Measurements from ENCODE around the gene DLG1.
A peak's percentile ranks its signal among the peaks of the same experiment; 100 is the strongest.

The DLG1 gene

GRCh38 chr3:197311591-197311990, 13.2 kb upstream of the DLG1 start:
- H2AFZ ChIP-seq (ENCODE audit: low read length): no peak overlapping the region
- H3K9ac ChIP-seq (ENCODE audit: low read length): no peak overlapping the region
- H3K79me2 ChIP-seq (ENCODE audit: low read length): no peaks in the 10 kb centered on the region
- H3K9me3 ChIP-seq (replicated peaks; ENCODE audit: insufficient read depth, low read length): no peaks in the 10 kb centered on the region
- H3K27ac ChIP-seq (ENCODE audit: low read length): no peak overlapping the region
- no peak overlapping the region for H3K4me2 ChIP-seq (ENCODE audit: low read depth, low read length)
- H4K20me1 ChIP-seq (ENCODE audit: insufficient read depth, low read length): no peaks in the 10 kb centered on the region
- no peaks in the 10 kb centered on the region for H3K9me2 ChIP-seq (replicated peaks; ENCODE audit: insufficient read depth, low read length)
- TF ChIP-seq CTCF (IDR thresholded peaks at IDR 0.05; ENCODE audit: low read length) (no peak), EZH2phosphoT487 (IDR thresholded peaks at IDR 0.05; ENCODE audit: low read length) (no peak), EZH2 (optimal IDR thresholded peaks at IDR 0.05; ENCODE audit: low read depth, low read length) (no peak)
- peaks cover 11% of the 10 kb centered on the region for H3K4me1 ChIP-seq (ENCODE audit: low read length)
- H3K4me3 ChIP-seq (ENCODE audit: low read length): no peak overlapping the region
- no peak for DNase-seq
- H3K27me3 ChIP-seq (replicated peaks; ENCODE audit: insufficient read depth, low read length): no peaks in the 10 kb centered on the region
- no peaks in the 10 kb centered on the region for H3K36me3 ChIP-seq (replicated peaks; ENCODE audit: insufficient read depth, low read length)
- peaks cover 5% of the 10 kb centered on the region; the same call in 1 of the 2 replicates for H3F3A ChIP-seq (ENCODE audit: insufficient read depth, low read length)

- peaks cover 11% of the 10 kb centered on the region for H3K4me1 ChIP-seq (ENCODE audit: low read length)
- H3K79me2 ChIP-seq (ENCODE audit: low read length): no peaks in the 10 kb centered on the region
- H2AFZ ChIP-seq (ENCODE audit: low read length): no peak overlapping the region
- TF ChIP-seq EZH2phosphoT487 (IDR thresholded peaks at IDR 0.05; ENCODE audit: low read length) (no peak), EZH2 (optimal IDR thresholded peaks at IDR 0.05; ENCODE audit: low read depth, low read length) (no peak), CTCF (IDR thresholded peaks at IDR 0.05; ENCODE audit: low read length) (no peak)
- H3K36me3 ChIP-seq (replicated peaks; ENCODE audit: insufficient read depth, low read length): no peaks in the 10 kb centered on the region
- peak; percentile 70 for DNase-seq
- H3K27me3 ChIP-seq (replicated peaks; ENCODE audit: insufficient read depth, low read length): no peaks in the 10 kb centered on the region
- H3K4me2 ChIP-seq (ENCODE audit: low read depth, low read length): peak overlapping the region; percentile 18
- peaks cover 5% of the 10 kb centered on the region; the same call in 1 of the 2 replicates for H3F3A ChIP-seq (ENCODE audit: insufficient read depth, low read length)
- H3K4me3 ChIP-seq (ENCODE audit: low read length): no peak overlapping the region
- no peak overlapping the region for H3K27ac ChIP-seq (ENCODE audit: low read length)
- H3K9ac ChIP-seq (ENCODE audit: low read length): no peak overlapping the region
- H3K9me3 ChIP-seq (replicated peaks; ENCODE audit: insufficient read depth, low read length): no peaks in the 10 kb centered on the region
- no peaks in the 10 kb centered on the region for H3K9me2 ChIP-seq (replicated peaks; ENCODE audit: insufficient read depth, low read length)
- no peaks in the 10 kb centered on the region for H4K20me1 ChIP-seq (ENCODE audit: insufficient read depth, low read length)
Measured at GRCh38 chr3:197309528-197310361, 11.3 kb upstream of the DLG1 start.

GRCh38 chr3:197308591-197308990, 10.2 kb upstream of the DLG1 start:
- peaks cover 11% of the 10 kb centered on the region for H3K4me1 ChIP-seq (ENCODE audit: low read length)
- H4K20me1 ChIP-seq (ENCODE audit: insufficient read depth, low read length): no peaks in the 10 kb centered on the region
- no peaks in the 10 kb centered on the region for H3K27me3 ChIP-seq (replicated peaks; ENCODE audit: insufficient read depth, low read length)
- H3K4me3 ChIP-seq (ENCODE audit: low read length): no peak overlapping the region
- no peak overlapping the region for H3K9ac ChIP-seq (ENCODE audit: low read length)
- H3K9me3 ChIP-seq (replicated peaks; ENCODE audit: insufficient read depth, low read length): no peaks in the 10 kb centered on the region
- no peak for TF ChIP-seq CTCF (IDR thresholded peaks at IDR 0.05; ENCODE audit: low read length)
- no peak for TF ChIP-seq EZH2 (optimal IDR thresholded peaks at IDR 0.05; ENCODE audit: low read depth, low read length)
- no peak for TF ChIP-seq EZH2phosphoT487 (IDR thresholded peaks at IDR 0.05; ENCODE audit: low read length)
- H3K36me3 ChIP-seq (replicated peaks; ENCODE audit: insufficient read depth, low read length): no peaks in the 10 kb centered on the region
- no peak overlapping the region for H3K27ac ChIP-seq (ENCODE audit: low read length)
- no peaks in the 10 kb centered on the region for H3K9me2 ChIP-seq (replicated peaks; ENCODE audit: insufficient read depth, low read length)
- no peak overlapping the region for H2AFZ ChIP-seq (ENCODE audit: low read length)
- H3K4me2 ChIP-seq (ENCODE audit: low read depth, low read length): no peak overlapping the region
- no peaks in the 10 kb centered on the region for H3K79me2 ChIP-seq (ENCODE audit: low read length)
- no peak for DNase-seq
- peaks cover 5% of the 10 kb centered on the region; the same call in 1 of the 2 replicates for H3F3A ChIP-seq (ENCODE audit: insufficient read depth, low read length)

Data from MM.1S (cell line).